Activated CD4-positive, alpha-beta T cell treated with anti-CD3 and anti-CD28 coated beads, Interleukin-10, Interleukin-2, amounts not matched to agents 100 ng/mL and 50 ng/mL, durations not matched to agents 16 hours and 8 hours (primary cell): Measurements from ENCODE around the gene C1QTNF9B.
A peak's percentile ranks its signal among the peaks of the same experiment; 100 is the strongest.
"Not testable (repeated sequence)": the region's sequence is repeated elsewhere in the genome, so short reads cannot be mapped to it uniquely, and the experiment has no call there.

Experiments
- DNase-seq: peaks from one replicate; pipeline ENCODE4 v3.0.0-alpha.2; 2020

The C1QTNF9B gene

DNA sequence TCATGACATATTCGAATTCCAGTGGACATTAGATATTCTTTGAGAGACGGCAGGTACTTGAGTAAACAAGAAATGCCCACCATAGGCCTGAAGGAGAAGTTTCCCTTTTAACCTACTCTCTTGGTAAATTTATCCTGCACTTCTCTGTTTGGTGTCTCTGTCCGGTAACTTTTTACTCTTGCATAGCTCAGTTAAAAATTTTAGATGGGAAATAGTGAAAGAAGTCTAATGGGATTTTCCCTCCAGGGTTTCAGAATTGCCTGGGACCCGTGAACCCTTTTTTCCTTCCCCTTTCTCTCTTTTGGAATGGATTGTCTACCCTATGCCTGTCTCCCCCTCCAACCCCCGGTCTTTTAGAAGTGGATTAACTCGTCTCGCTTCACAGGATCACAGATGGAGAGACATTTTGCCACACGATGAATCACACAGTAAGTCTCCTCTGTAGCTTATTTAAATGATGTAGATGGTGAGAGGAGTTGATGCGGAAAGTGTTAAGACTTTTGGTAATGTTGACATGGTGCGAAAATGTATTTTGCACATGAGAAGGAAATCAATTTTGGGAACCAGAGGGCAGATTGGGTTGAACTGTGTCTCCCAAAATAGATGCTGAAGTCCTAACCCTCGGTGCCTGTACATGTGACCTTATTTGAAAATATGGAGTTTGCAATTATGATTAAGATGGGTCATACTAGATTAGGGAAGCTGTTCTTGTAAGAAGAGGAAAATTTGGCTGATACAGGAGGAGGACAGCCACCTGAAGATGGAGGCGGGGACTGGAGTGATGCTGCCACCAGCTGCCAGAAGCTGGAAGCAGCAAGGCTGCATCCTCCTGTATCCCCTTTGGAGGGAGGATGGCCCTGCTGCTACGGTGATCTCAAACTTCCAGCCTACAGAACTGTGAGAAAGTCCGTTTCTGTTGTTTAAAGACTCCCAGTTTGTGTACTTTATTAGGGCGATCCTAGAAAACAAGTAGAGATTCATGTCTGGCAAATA is 7.4 kb downstream of the C1QTNF9B start:
- DNase-seq = peak; percentile 7

DNA sequence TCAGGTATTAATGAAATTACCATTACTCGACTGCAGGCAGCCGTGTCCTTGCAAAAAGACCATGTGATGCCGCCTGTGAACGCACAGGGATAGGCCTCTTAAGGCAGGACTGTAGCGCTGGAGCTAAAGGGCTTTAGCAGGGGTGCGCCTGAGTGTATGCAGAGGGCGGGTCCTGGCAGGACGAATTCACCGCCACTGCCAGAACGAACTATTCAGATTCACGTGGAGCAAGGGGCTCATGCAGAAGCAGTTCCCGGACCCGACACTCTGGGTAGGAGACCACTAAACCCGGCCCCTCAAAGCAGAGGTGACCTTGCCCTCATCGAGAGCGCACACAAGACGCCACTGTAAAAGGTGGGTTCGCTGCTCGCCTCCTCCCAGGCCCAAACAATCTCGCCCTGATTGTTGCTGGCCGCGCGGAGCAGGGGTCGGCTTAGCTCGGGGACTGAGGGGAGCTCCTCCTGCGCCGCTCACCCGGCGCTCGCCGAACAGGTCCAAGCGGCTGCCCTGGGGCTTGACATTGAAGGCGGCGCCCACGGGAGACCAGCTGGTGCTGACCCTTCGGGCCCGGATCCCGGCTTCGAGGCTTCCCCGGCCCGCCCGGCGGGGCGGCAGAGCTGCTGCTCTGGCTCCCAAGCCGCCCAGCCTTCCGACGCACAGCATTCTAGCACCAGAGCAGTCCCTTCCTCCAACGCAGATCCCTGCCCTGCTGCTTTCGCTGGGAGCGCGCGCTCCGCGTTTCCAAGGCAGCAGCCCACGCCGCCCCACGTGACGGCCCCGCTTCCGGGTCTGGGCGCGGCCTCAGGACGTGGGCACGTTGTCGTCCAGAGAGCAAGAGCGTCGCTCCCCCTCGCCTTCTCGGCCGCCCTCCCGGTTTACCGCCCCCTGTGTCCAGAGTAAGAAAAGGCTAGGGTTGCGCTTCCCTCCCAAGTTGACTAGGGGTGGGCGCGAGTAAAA is 8.4 kb downstream of the C1QTNF9B start, which contains the start of gene MIPEP:
Gene MIPEP, minus strand, starts transcription at position 743 of the 957 bp plus-strand sequence. Its CDS starts 80 bp downstream, at position 663.
- peak; percentile 95 for DNase-seq

DNA sequence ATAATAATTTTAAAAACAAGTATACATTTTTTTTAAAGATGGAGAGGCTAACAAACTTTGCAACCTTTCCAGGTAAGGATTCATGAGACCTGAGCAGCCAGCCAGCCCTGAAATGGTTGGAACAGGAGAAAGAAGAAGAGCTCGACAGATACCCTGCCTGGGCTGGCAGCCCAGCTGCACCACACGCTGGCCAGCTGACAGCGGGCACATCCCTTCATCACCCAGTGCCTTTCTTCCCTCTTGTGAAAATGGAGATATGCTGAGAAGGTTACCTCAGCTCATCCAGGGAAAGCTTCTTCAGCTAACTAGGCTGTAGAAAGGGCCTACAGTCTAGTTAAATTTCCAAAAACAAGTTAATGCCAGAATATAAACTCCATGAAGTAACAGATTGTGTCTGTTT is 12.9 kb downstream of the C1QTNF9B start:
- DNase-seq = not testable (repeated sequence)

DNA sequence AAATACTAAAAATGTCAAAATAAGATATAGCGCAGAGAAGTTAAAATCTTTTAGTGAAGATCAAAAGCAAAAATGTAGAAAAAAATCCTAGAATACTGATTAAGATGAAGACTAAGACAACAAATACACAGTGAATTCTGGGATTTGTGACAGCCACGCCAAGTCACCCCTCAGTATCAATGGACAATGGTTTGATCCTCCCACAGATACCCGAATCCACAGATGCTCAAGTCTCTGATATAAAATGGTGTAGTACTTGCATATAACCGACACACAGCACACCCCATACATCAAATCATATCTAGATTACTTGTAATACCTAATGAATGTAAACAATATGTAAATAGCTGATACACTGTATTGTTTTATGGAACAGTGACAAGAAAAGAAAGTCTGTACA is 14.0 kb downstream of the C1QTNF9B start:
- no peak for DNase-seq

DNA sequence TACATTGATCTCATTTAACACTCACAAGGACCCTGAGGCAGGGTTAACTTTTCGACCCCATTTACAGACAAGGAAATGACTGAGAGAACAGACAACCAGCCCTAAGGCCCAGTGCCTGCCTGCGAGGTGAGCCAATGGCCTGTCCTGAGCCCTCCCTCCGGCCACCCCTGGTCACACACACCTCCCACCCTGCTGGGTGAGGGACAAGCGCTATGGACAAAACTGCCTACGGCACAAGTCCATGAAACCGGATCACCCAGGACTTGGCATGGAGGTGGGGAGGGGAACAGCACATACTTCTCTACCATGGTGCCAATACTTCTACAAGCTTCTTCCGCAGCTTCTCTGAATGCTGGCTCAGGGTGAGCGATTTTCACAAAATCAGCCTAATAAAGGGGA is 15.9 kb downstream of the C1QTNF9B start:
- DNase-seq = not testable (repeated sequence)

DNA sequence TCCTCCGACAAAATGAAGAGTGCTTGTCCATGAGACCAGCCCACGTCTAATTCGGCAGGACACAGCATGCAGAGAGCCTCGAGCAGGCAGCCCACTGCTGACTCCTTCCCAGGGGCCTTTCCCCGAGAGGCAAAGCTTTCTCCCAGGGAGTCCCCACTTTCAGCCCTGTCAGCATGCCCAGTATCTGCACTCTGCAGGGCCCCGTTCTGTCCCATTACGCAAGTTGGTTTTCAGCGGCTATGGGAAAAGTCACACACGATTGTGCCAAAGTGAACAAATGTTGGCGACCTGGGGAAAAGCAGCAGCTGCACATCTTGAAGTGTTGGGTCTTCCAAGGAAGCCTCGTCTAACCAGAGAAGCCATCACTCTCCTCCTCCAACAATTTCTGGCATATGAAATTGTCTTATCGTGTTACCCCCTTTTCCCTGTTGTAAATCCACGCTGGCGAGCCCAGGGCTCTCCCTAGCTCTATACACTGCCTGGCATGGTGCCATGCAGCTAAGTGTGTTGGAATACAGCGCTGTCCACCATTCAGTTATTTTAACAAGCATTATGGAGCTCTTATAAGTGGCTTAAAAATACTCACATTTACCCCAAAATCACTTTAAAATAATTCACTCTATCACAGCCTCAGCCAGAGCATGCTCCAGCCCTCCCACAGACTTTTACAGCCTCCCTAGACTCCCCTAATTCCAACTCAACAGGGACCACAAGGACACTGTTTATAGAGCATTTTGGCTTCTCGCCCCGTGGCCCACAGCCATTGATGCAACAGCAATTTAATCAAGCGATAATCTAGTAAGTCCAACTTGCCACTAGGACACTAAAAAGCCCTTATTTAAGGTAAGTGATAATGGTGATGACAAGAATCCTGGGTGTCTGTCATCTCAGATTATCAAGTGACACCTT is 16.6 kb downstream of the C1QTNF9B start:
- not testable (repeated sequence) for DNase-seq

DNA sequence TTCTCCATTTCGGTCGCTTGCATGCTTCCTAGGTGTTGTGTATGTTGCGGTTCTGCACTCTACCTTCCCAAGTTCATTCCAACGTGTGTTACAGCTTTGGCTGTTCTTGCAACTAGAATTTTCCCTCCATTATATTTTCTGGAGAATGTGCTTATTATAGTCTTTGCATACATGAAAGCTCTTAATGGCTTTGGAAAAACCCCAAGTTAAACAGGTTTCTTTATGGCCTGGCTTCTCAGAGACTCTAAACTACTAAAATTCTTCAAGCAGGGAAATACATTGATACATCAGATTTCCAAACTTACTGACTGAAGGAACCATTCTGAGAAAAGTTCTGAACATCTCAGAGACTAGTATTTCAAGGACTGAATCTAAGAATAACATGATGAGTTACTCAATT is 20.0 kb downstream of the C1QTNF9B start:
- no peak for DNase-seq

DNA sequence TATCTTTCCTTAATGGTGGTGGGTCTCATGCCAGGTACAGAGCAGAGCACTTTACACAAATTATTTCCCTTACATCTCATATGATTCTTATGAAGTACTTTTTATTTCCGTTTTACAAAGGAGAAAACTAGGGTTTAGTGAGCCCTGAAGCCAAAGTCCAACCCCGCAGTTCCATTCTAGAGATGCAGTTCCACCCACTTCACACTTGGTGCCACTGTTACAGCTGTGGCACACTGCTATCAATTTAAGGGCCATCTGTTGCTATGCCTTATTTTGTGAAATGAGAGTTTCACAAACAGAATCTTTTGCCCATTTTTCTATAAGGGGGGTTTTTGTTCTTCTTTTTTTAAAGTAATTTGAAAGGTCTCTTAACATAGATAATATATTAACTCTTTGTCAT is 21.0 kb downstream of the C1QTNF9B start:
- DNase-seq = peak; percentile 7

DNA sequence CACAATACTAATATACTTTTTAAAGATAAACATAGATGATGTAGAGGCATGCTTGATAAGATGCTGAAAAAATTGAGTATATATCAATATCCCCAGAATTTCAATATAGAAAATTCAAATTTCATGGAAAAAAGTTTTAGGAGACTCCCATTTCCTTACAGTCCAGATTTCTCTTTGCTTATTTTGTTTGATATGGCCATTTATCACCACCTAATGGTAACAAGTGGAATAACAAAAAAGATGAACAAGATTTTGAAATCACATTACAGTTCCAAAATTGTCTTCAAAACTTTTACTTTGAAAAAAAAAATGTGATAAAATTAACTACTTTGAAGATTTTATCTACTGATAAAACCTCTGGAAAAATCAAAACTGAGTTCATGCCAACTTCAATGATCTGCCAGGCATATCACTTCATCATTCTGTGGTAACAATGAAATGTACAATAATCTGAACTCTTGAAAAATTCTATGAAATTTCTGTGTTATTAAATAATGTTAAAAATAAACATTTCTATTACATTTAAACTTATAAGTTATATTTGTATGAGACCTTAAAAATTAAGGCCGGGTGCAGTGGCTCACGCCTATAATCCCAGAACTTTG is 25.6 kb downstream of the C1QTNF9B start:
- no peak for DNase-seq

DNA sequence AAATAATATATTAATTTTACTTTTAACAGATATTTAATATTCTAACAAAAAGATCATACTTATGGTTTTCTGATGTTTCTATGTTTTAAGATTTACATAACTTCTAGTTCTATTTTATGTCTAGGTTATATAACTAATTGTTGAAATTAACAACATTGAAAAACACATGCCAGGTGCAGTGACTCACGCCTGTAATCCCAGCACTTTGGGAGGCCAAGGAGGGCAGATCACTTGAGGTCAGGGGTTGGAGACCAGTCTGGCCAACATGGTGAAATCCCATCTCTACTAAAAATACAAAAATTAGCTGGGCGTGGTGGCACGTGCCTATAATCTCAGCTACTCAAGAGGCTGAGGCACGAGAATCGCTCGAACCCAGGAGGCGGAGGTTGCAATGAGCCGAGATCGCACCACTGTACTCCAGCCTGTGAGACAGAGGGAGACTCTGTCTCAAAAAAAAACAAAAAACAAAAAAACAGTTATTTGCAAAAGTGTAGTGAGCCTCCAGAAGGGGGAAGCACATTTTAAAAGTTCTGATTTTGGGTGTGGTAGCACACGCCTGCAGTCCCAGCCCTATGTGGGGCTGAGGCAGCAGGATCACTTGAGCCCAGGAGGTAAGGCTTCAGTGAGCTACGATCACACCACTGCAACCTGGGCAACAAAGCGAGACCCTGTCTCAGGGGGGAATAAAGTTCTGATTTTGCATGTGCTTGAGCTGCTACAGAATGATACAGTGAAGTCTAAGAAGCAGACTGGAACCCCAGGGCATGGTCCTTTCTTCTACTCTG is 26.8 kb downstream of the C1QTNF9B start:
- DNase-seq = no peak

DNA sequence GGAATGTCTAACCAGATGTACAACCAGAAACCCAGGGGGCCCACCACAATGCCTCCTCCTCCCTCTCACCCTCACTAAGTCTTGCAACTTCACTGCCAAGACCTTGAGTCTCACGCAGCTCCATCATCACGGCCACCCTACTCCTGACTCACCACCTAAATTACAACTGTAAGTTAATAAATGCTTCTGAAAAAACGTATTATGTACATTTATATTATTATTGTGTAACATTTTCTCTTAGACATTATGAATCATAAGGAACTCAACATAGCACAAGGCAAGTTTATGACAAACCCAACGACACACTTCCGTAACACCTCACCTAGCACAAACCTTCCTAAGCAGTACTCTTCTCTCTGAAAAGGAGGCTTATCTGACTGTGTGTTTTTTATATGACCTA is 28.8 kb downstream of the C1QTNF9B start:
- no peak for DNase-seq

DNA sequence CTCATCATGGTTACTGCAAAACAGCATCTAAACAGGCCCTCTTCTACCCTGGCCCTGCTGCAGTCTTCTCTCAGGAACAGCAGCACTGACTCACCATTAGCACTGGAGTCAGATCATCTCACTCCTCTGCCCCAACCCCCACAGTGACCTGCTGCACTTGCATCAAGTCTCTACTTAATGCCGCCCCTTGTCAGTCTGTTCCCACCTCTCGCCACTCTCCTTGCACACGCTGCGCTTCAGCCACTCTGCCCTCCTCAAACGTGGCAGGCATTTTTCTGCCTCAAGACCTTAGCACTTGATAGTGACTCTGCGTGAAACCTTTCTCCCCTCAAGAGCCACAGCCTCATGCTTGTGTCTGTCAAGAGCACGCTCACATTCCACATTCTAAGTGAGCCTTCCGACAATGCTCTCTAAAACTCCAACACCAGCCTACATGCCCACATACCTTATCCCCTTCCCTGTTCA is 30.2 kb downstream of the C1QTNF9B start:
- no peak for DNase-seq

DNA sequence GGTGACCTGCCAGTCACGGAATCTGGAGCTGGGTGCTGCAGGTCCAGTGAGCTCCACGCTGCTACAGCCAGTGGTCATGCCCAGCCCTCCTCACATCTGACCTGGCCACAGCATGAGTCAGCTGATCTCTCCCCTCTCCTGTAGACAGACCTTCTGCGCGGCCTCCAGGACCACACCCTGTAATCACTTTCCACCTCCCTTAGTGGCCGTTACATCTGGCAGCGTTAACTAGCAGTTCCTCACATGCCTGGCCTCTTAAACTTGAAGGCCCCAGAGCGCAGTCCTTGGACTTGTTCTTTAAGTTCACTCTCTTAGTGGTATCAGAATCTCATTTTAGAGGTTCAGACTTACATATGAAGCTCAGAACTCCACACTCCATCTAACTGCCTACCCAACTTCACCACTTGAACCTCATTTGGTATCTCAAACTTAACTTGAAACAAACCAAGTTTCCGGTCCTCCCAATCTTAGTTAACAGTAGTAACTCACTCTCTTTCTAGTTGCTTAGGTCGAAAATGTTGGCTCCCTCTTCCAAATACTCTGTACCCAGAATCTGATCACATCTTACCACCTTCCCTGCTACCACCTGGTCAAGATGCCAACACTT is 30.8 kb downstream of the C1QTNF9B start:
- no peak for DNase-seq

DNA sequence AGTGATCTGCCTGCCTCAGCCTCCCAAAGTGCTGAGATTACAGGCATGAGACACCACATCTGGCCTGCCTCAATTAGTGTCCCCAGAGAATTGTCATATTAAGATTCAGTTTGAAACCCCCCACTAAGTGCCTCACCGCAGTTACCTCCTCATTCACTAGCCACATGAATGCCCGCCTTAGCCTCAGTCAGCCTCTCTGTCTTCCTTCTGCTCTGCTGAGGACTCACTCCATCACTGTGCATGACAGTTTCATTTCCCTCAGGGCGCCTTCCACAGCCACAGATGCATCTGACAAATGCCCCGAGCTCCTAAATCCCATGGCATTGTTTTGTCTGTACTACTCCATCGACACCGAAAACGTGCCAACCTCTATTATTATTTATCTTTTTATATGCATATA is 31.4 kb downstream of the C1QTNF9B start:
- DNase-seq = no peak

DNA sequence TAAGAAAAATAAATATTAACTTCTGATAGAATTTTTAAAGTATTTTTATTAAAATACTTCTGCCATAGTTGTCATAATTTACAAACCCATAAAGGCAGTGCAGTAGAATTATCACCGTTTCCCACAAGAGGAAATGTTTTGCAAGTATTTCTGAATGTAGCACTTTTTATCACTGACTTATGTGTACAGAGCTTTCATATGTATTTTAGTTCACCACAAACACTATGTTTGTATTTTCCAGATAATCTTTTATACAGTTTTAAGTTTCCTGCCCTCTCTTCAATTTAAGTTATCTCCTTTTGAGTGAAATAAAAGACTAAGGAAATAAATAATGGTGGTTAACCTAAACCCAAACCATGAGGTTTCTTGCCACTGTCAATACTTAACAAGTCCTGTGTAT is 32.3 kb downstream of the C1QTNF9B start:
- no peak for DNase-seq

DNA sequence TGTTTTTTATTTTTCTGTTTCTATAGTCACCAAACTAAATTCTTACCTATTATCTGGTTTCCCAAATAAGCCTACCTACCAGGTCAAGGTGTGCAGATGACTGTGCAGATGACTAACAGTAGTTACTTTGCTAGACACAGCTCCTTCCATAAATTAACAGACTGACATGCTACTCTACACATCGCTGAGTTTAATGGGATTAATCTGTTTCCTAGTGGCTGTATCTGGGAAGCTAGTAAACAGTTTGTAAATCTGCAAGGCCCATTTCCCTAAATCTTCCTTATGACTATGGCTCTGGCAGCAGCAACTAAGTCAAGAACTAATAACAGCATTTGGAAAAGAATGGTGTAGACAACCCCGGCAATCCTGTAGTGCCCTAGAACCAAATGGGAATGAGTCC is 36.0 kb downstream of the C1QTNF9B start:
- no peak for DNase-seq

DNA sequence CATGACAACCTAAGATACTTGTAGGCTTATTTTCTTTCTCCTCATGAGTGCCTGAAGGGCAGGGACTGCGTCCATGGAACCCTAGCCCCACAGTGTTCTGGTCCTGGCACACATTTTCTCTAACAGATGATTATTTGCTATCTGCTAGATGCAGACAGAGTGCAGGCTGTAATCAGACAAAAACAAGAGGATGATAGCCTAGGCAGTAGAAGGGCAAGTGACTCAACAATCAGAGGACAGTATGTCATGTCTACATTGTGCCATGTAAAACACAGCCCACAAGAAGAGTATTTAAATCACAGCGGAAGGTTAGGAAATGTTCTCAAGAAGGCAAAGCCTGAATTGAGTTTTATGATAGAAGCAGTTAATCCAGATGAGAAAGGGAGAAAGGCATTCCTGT is 37.4 kb downstream of the C1QTNF9B start:
- DNase-seq = no peak

DNA sequence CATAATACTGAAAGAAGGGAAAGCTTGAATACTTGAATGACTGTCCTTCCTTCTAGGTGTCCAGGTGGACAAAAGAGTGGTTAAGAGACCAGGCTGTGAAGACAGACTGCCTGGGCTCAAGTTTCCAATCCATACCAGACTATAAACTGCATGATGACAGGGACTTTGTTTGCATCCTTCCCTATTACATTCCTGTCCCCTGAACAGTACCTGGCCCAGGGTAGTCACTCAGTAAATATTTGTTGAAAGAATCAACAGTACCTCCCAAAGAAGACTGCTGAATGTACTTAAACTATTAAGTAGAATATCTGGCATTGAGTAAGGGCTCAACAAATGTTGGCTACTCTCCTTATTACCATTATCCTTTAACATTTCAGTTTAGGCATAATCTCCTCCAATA is 37.8 kb downstream of the C1QTNF9B start:
- DNase-seq = no peak

DNA sequence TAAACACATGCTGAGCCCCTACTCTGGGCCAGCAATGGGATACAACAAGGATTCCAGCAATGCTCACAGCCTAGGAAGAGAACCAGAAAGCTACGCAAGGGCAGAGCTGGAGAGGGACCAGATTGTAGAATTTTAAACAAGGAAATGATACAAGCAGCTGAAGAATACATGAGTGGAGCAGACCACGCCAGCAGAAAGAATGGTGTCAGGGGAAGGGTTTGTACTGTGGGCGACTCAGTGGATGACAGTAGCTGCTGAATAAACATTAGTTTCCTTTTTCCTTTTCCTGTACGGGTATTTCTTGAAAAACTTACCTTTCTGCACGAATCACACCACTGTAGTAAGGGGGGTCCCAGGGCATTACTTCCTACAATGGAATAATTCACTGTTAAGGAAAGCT is 38.8 kb downstream of the C1QTNF9B start:
- no peak for DNase-seq

DNA sequence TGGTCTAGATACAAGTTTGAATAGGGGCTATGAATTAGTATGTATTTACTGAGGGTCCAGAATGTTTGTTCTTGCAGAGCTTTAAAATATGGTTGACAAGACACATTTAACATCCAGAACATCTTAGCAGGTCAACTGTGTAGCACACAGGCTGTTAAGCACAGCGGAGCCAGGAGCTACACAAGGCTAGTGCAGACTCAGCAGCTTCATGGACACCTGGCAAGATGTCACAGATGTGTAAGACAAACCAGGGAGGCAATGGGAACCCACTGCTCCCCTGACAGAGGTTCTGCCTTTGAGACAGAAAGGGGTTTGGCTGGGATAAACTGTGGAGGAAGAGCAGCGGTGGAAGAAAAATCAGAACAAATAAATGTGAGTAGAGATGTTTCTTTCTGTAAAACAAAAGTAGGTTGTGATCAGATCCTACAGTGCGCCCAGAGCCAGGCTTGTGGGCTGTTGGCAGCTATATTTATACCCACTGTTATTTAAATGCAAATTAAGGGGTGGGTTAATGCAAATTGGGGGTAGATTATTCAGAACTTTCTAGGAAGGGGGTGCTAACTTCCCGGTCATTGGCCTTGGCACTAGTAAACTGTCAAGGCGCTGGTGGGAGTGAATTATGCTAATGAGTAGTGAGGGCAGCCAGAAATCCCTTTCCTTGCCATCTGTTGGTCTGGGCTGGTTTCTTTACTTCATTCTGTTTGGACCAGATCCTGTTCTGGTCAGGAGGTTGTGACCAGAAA is 41.1 kb downstream of the C1QTNF9B start:
- no peak for DNase-seq
